HG02884 (cell line): ENCODE results near the gene ATG4B.
"Not testable (repeated sequence)": the region's sequence is repeated elsewhere in the genome, so short reads cannot be mapped to it uniquely, and the experiment has no call there.

ENCODE experiments used
- ATAC-seq: cut with Tn5 transposase; IDR thresholded peaks from one replicate; pipeline ENCODE4 v1.9.1; 2021; ENCODE audit warnings: mild to moderate bottlenecking, moderate library complexity; ENCODE audit not compliant: unreplicated experiment

ATG4B gene

DNA sequence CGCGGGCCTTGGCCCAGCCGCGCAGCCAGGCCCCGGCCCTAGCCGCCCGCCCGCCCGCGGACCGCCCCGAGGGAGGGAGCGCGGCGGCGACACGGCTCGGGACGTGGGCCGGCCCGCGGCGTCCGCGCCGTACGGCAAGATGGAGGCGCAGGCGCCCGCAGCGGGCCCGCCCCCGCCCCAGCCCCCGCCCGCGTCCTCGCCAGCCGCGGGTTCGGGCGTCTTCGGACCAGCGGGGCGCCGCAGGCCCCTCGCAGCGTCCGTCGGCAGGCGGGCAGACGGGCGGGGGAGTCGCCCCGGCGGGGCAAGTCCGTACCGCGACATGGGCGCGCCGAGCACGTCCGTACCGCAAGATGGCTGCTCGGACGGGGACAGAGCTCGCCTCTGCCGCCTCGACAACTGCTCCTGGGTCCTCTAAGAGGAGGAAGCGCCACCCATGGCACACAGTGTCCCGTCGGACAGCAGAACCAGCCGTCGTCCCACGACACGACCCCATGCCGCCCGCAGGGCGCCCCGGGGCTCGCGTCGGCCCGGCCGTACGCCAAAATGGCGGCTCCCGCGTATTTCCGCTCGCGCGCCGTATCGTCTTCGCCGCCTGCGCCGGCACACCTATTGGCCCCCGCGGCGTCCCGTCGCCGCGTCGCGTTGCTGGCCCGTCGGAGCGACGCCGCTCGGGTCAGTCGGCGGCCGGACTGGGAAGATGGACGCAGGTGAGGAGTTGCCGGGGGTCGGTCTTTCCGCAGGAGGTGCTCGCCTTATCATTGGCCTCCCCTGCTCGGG is at the start of gene ATG4B, which contains the start of gene THAP4:
TSS of gene ATG4B (plus strand) at position 676 of the 777 bp plus-strand sequence. CDS start at position 698, 22 bp downstream.
TSS of gene THAP4 (minus strand) at position 141 of the 777 bp plus-strand sequence. CDS start 141 bp downstream, outside the sequence.
- peak; percentile 49 for ATAC-seq

DNA sequence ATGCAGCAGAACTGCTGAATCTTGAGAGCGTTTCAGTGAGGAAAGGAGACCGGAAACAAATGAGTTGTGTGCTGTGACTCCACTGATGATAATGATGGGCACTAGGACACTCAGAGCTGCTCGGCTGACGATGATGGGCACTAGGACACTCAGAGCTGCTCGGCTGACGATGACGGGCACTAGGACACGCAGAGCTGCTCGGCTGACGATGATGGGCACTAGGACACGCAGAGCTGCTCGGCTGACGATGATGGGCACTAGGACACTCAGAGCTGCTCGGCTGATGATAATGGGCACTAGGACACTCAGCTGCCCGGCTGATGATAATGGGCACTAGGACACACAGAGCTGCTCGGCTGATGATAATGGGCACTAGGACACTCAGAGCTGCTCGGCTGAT is 47.6 kb upstream of the ATG4B start:
- not testable (repeated sequence) for ATAC-seq

GRCh38 chr2:241590496-241591455 is 46.7 kb upstream of the ATG4B start:
- ATAC-seq: not testable (repeated sequence)

DNA sequence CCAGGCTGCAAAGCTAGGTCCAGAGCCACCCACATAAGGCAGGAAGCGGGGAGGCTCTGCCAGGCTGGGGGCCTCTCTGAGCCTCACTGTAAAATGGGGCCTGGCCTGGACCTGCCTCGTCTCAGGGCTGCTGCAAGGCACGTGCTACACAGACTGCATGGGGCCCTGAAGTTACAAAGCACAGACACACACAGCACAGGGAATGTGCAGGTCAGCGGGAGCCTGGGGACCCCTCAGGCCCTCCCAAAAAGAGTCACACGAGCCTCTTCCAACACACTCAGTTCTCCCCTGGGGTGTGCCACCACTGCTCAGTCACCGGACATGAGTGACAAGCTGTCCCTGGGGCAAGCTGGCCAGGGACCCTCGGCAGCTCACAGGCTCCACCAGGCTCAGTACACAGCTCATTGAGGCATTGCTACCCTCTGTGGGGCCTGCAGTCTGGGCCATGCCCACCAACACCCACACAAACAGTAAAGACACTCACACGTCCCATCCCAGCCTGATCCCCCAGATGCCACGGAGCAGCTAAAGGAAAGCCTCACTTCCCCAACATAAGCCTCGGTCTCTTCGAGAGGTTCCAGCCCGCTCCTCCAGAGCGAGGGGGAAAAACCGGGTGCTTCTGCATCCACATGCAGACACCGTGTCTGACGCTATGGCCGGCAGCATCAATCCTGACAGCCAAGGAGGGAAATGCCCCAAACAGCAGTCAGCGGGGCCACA is 45.2 kb upstream of the ATG4B start:
- no peak for ATAC-seq

GRCh38 chr2:241593271-241593670 is 44.2 kb upstream of the ATG4B start:
- ATAC-seq: no peak

GRCh38 chr2:241595600-241596140 is 41.8 kb upstream of the ATG4B start:
- no peak for ATAC-seq

DNA sequence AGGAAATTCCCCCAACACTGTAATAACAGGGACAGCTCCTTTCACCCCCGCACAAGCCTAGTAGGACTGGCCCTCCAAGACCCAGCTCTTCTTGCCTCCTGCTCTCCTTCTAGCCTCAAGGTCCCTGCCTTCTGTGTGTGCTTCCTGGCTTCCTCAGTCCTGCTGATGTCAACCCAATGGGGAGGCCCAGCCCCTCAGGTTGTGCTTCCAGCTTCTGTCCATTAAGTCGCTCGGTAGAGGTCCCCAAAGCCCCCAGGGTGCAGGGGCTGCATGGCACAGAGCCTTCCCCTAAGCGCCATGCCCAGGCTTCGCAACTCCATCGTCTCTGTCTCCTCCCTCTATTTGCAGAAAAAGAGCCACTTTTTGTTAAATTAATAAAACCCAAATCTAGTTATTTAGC is 39.9 kb upstream of the ATG4B start:
- ATAC-seq: no peak

DNA sequence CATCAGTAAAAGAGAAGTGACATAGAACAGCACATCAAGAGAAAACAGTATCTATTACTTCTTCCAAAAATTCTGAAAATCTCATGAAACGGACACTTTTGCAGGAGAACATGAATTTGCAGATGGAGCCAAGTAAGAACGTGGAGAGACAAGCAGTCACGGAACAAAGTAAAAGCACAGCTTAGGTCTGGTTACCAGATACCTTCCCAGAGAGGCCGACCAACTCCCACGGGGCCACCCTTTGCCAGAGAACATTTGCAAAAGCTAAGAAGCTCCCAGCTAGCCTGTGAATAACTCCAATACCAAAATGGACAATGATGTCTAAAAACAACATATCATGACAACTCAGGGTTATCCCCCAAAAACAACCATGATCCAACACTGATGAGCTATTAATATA is 39.4 kb upstream of the ATG4B start:
- ATAC-seq: no peak

DNA sequence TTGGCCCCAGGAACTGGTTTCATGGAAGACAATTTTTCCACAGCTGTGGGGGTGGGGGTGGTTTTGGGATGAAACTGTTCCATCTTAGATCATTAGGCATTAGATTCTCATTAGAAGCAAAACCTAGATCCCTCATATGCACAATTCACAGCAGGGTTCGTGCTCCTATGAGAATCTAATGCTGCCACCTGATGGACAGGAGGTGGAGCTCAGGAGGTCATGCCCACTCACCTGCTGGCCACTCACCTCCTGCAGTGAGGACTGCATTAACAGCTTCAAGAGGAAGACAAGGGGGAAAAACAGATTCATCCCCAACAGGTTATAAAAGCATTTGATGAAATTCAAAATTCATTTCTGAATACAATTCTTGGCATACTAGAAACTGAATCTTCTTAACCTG is 39.0 kb upstream of the ATG4B start:
- no peak for ATAC-seq

- no peak for ATAC-seq
Observed at GRCh38 chr2:241599615-241600014, 37.9 kb upstream of the ATG4B start.

GRCh38 chr2:241601841-241602240 is 35.7 kb upstream of the ATG4B start:
- no peak for ATAC-seq

GRCh38 chr2:241602720-241603119 is 34.8 kb upstream of the ATG4B start:
- no peak for ATAC-seq

DNA sequence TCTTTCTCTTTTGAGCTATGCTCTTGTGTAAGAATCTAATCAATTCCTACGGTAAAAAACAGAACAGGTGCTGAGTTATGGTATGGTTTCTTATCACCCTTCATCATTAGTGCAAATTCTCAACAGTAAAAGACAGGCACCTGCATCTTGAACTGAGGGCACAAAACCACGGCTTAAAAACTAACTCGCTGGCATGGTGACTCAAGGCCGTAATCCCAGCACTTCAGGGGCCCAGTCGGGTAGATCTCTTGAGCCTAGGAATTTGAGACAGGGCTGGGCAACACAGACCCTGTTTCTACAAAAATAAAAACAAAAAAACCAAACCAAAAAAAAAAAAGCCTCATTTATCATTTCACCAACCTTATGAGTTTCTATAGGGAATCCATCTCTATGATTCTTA is 33.8 kb upstream of the ATG4B start:
- no peak for ATAC-seq

DNA sequence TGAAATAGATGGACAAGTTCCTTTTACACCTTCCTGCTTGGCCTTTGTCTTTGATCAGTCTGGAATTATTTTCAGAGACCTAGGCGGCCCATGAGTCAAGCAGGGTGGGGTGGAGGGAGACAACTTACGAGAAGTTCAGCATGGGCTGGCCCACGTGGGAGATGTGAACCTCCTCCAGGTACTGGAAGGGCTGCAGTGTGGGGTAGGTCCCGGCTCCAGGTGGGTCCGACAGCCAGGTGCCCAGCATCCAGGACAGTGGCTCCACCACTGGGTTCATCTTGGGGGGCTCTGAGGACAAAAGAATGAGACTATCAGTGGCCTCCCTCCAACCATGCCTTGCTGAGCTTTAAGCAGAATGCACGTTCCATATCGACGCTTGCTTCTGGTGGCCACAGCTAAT is 31.3 kb upstream of the ATG4B start:
- ATAC-seq: no peak

GRCh38 chr2:241607162-241607885 is 30.2 kb upstream of the ATG4B start:
- no peak for ATAC-seq

DNA sequence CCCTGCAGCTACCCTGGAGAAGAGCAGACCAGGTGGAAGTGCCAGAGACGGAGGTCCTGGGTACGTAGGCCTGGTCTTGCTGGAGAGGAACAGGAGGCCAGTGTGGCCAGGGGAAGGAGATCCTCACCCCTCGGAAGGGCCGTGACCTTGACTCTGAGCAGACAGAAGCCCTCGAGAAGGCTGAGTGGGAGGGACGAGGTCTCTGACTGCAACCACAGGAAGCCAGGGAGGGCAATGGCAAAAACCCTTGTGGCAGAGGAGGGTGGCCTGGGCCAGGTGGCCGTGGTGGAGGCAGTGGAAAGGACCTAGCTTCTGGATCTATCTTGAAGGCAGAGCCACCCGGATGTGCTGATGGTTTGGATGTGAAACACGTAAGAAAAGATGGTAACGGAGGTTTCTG is 28.6 kb upstream of the ATG4B start:
- no peak for ATAC-seq

DNA sequence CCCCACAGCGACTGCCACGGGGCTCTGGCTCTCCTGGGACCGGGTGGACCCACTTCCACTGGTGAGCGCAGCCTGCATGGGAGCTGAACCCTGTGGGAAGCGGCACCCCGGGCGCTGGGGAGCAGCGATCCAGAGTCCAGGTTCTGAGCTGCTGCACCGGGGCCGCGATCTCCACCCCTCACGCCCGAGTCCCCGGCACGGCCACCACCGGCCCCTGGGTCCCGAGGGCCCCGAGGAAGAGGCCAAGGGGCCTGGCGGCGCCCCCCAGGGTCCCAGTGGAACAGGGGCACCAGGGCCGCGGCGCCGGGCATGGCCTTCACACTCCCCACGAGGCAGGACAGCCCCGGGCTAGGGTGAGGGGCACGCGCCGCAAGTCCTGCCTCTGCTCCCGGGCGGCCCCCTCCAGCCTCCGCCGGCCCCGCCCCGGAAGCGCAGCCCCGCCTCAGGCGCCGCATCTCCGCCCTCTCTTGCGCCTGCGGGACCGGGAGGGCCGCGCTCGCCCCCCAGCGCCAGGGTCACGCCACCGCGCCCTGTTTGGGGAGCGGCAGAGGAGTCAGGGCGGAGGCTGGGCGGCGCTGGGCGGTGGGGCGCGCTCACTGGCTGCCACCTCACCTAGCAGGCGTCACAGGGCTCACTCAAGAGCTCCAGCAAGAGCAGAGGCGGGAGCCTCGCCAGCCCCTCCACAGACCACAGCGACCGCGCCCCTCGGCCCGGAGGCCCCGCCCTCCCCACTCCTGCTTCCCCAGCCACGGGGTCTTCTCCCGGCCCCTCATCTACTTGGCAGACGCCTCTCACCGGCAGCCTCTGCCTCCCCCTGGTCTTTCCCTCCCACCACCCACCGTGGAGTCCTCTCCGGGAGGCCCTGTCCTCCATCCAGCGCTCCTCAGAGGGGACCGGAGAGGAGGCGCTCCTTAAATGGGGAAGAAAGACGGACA is 27.4 kb upstream of the ATG4B start:
- peak; percentile 79 for ATAC-seq

GRCh38 chr2:241611062-241611461 is 26.4 kb upstream of the ATG4B start:
- ATAC-seq: no peak
